ENCODE data around the gene TTC28.

TTC28 gene

GRCh38 chr22:28180804-28181731, 498.6 kb downstream of the TTC28 start:
- no peak for TF ChIP-seq POLR2A (IDR thresholded peaks at IDR 0.05; ENCODE audit: extremely low read depth, insufficient read length)
- no peak for TF ChIP-seq MYC (IDR thresholded peaks at IDR 0.05; ENCODE audit: low read depth, low read length)
- TF ChIP-seq MAX (IDR thresholded peaks at IDR 0.05; ENCODE audit: low read depth, low read length): no peak
- TF ChIP-seq CTCF (IDR thresholded peaks at IDR 0.05; ENCODE audit: low read depth, low read length): no peak
- no peak overlapping the region for H3K4me3 ChIP-seq (ENCODE audit: low read depth, low read length)
- DNase-seq (ENCODE audit: low read depth): no peak

GRCh38 chr22:28179392-28179791, 500.2 kb downstream of the TTC28 start:
- H3K4me3 ChIP-seq (ENCODE audit: low read depth, low read length): no peak overlapping the region
- no peak for DNase-seq (ENCODE audit: low read depth)
- TF ChIP-seq POLR2A (IDR thresholded peaks at IDR 0.05; ENCODE audit: extremely low read depth, insufficient read length) (no peak), CTCF (IDR thresholded peaks at IDR 0.05; ENCODE audit: low read depth, low read length) (no peak), MAX (IDR thresholded peaks at IDR 0.05; ENCODE audit: low read depth, low read length) (no peak), MYC (IDR thresholded peaks at IDR 0.05; ENCODE audit: low read depth, low read length) (no peak)

GRCh38 chr22:28175730-28176492, 503.7 kb downstream of the TTC28 start:
- DNase-seq (ENCODE audit: low read depth): no peak
- no peak overlapping the region for H3K4me3 ChIP-seq (ENCODE audit: low read depth, low read length)
- TF ChIP-seq MAX (IDR thresholded peaks at IDR 0.05; ENCODE audit: low read depth, low read length): no peak
- TF ChIP-seq CTCF (IDR thresholded peaks at IDR 0.05; ENCODE audit: low read depth, low read length): no peak

GRCh38 chr22:28174509-28174908, 505.1 kb downstream of the TTC28 start:
- TF ChIP-seq MAX (IDR thresholded peaks at IDR 0.05; ENCODE audit: low read depth, low read length) (no peak), CTCF (IDR thresholded peaks at IDR 0.05; ENCODE audit: low read depth, low read length) (no peak), MYC (IDR thresholded peaks at IDR 0.05; ENCODE audit: low read depth, low read length) (no peak), POLR2A (IDR thresholded peaks at IDR 0.05; ENCODE audit: extremely low read depth, insufficient read length) (no peak)
- no peak overlapping the region for H3K4me3 ChIP-seq (ENCODE audit: low read depth, low read length)
- no peak for DNase-seq (ENCODE audit: low read depth)

GRCh38 chr22:28172892-28173670, 506.6 kb downstream of the TTC28 start:
- DNase-seq (ENCODE audit: low read depth): no peak
- no peak overlapping the region for H3K4me3 ChIP-seq (ENCODE audit: low read depth, low read length)
- TF ChIP-seq MYC (IDR thresholded peaks at IDR 0.05; ENCODE audit: low read depth, low read length) (no peak), CTCF (IDR thresholded peaks at IDR 0.05; ENCODE audit: low read depth, low read length) (no peak), POLR2A (IDR thresholded peaks at IDR 0.05; ENCODE audit: extremely low read depth, insufficient read length) (no peak), MAX (IDR thresholded peaks at IDR 0.05; ENCODE audit: low read depth, low read length) (no peak)

Measured in NB4 (cell line).